ENCODE results near the gene PAPPA2.

The PAPPA2 gene

GRCh38 chr1:176884911-176885310, 421.9 kb downstream of the PAPPA2 start:
- Mint-ChIP-seq H3K27ac (no peak overlapping the region), H3K4me1 (ENCODE audit: low read depth) (no peaks in the 10 kb centered on the region), H3K9me3 (ENCODE audit: low read depth) (no peaks in the 10 kb centered on the region), H3K4me3 (no peak overlapping the region), H3K36me3 (no peaks in the 10 kb centered on the region), H3K27me3 (peaks cover 6% of the 10 kb centered on the region)

- H3K27ac Mint-ChIP-seq = no peak overlapping the region
- no peaks in the 10 kb centered on the region for H3K36me3 Mint-ChIP-seq
- peaks cover 6% of the 10 kb centered on the region for H3K27me3 Mint-ChIP-seq
- H3K4me1 Mint-ChIP-seq (ENCODE audit: low read depth) = no peaks in the 10 kb centered on the region
- no peaks in the 10 kb centered on the region for H3K9me3 Mint-ChIP-seq (ENCODE audit: low read depth)
- H3K4me3 Mint-ChIP-seq = no peak overlapping the region
Measured at GRCh38 chr1:176885341-176885740, 422.4 kb downstream of the PAPPA2 start.

- no peak overlapping the region for H3K27ac Mint-ChIP-seq
- peaks cover 6% of the 10 kb centered on the region for H3K27me3 Mint-ChIP-seq
- no peaks in the 10 kb centered on the region for H3K36me3 Mint-ChIP-seq
- H3K4me3 Mint-ChIP-seq = no peak overlapping the region
- no peaks in the 10 kb centered on the region for H3K9me3 Mint-ChIP-seq (ENCODE audit: low read depth)
- H3K4me1 Mint-ChIP-seq (ENCODE audit: low read depth) = no peaks in the 10 kb centered on the region
Measured at GRCh38 chr1:176885751-176886150, 422.8 kb downstream of the PAPPA2 start.

GRCh38 chr1:176888471-176889032, 425.6 kb downstream of the PAPPA2 start:
- H3K4me1 Mint-ChIP-seq (ENCODE audit: low read depth) = no peaks in the 10 kb centered on the region
- H3K4me3 Mint-ChIP-seq = no peak overlapping the region
- no peak overlapping the region for H3K27ac Mint-ChIP-seq

GRCh38 chr1:176893625-176894352, 430.8 kb downstream of the PAPPA2 start:
- no peak overlapping the region for H3K4me3 Mint-ChIP-seq
- no peak overlapping the region for H3K27ac Mint-ChIP-seq
- peaks cover 4% of the 10 kb centered on the region for H3K4me1 Mint-ChIP-seq (ENCODE audit: low read depth)
- peaks cover 11% of the 10 kb centered on the region for H3K27me3 Mint-ChIP-seq
- no peaks in the 10 kb centered on the region for H3K9me3 Mint-ChIP-seq (ENCODE audit: low read depth)
- H3K36me3 Mint-ChIP-seq = no peaks in the 10 kb centered on the region

More at GRCh38 chr1:176888471-176889032, 425.6 kb downstream of the PAPPA2 start:
- no peaks in the 10 kb centered on the region for H3K36me3 Mint-ChIP-seq
- peaks cover 7% of the 10 kb centered on the region for H3K27me3 Mint-ChIP-seq
- H3K9me3 Mint-ChIP-seq (ENCODE audit: low read depth) = no peaks in the 10 kb centered on the region

GRCh38 chr1:176894450-176894849, 431.5 kb downstream of the PAPPA2 start:
- Mint-ChIP-seq H3K9me3 (ENCODE audit: low read depth) (no peaks in the 10 kb centered on the region), H3K4me1 (ENCODE audit: low read depth) (peaks cover 4% of the 10 kb centered on the region), H3K27me3 (peaks cover 11% of the 10 kb centered on the region), H3K27ac (no peak overlapping the region), H3K4me3 (no peak overlapping the region), H3K36me3 (no peaks in the 10 kb centered on the region)

Measured in activated naive CD8-positive, alpha-beta T cell (primary cell).